HG03469 (cell line): ENCODE data around the gene STAT6.
"Not testable (repeated sequence)": the region's sequence is repeated elsewhere in the genome, so short reads cannot be mapped to it uniquely, and the experiment has no call there.

Experiments
- ATAC-seq: cut with Tn5 transposase; IDR thresholded peaks from one replicate; pipeline ENCODE4 v1.9.1; 2021; ENCODE audit warnings: mild to moderate bottlenecking, moderate library complexity, moderate number of reproducible peaks; ENCODE audit not compliant: unreplicated experiment

Gene STAT6

GRCh38 chr12:57090490-57090889 is 20.7 kb downstream of the STAT6 start:
- ATAC-seq = no peak

- no peak for ATAC-seq
Observed at GRCh38 chr12:57089271-57090245, 21.6 kb downstream of the STAT6 start.

- peak; percentile 28 for ATAC-seq
Observed at GRCh38 chr12:57088354-57089270, 22.6 kb downstream of the STAT6 start, which contains the start of gene NAB2. TSS of gene NAB2 (plus strand) at chr12:57089114. CDS start at chr12:57089272, 158 bp downstream.

GRCh38 chr12:57087691-57088353 is 23.3 kb downstream of the STAT6 start:
- ATAC-seq = no peak

GRCh38 chr12:57087010-57087690 is 24.0 kb downstream of the STAT6 start:
- no peak for ATAC-seq

GRCh38 chr12:57086493-57087009 is 24.6 kb downstream of the STAT6 start:
- no peak for ATAC-seq

GRCh38 chr12:57085999-57086492 is 25.1 kb downstream of the STAT6 start:
- no peak for ATAC-seq

- ATAC-seq = no peak
Observed at GRCh38 chr12:57080855-57081254, 30.3 kb downstream of the STAT6 start.

GRCh38 chr12:57079821-57080220 is 31.3 kb downstream of the STAT6 start:
- no peak for ATAC-seq

- peak; percentile 91 for ATAC-seq
Observed at GRCh38 chr12:57078519-57079404, 32.4 kb downstream of the STAT6 start, which contains the start of gene NEMP1. TSS of gene NEMP1 (minus strand) at chr12:57078791. CDS start at chr12:57078745, 46 bp downstream.

- not testable (repeated sequence) for ATAC-seq
Observed at GRCh38 chr12:57073566-57074450, 37.4 kb downstream of the STAT6 start.

GRCh38 chr12:57072661-57073060 is 38.5 kb downstream of the STAT6 start:
- ATAC-seq = no peak

GRCh38 chr12:57069523-57069922 is 41.6 kb downstream of the STAT6 start:
- peak; percentile 78 for ATAC-seq

- ATAC-seq = no peak
Observed at GRCh38 chr12:57066245-57066644, 44.9 kb downstream of the STAT6 start.

- ATAC-seq = peak; percentile 68
Observed at GRCh38 chr12:57063991-57064685, 47.0 kb downstream of the STAT6 start.

- no peak for ATAC-seq
Observed at GRCh38 chr12:57058454-57058853, 52.7 kb downstream of the STAT6 start.
